ENCODE results near the gene RAB34.

DNA sequence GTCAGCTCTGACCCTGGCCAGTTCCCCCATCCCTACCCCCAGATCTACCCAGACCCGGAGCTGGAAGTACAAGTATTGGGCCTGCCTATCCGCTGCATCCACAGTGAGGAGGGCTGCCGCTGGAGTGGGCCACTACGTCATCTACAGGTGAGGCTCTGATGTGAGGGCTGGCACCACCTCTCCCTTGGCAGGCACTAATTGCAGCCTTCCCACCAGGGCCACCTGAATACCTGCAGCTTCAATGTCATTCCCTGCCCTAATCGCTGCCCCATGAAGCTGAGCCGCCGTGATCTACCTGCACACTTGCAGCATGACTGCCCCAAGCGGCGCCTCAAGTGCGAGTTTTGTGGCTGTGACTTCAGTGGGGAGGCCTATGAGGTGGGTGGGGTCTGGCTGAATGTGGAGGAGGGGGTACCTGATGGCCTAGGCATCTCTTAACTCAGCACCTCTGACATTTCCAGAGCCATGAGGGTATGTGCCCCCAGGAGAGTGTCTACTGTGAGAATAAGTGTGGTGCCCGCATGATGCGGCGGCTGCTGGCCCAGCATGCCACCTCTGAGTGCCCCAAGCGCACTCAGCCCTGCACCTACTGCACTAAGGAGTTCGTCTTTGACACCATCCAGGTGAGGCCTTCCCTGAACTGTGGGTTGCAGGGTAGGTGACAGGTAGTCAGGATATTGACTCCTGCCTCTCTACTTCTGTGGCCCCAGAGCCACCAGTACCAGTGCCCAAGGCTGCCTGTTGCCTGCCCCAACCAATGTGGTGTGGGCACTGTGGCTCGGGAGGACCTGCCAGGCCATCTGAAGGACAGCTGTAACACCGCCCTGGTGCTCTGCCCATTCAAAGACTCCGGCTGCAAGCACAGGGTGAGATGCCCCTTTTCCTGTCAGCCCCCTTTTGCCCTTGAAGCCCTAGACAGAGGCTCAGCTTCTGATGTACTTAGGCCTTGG, 30.4 kb upstream of the RAB34 start:
- TF ChIP-seq, protein P1, sequence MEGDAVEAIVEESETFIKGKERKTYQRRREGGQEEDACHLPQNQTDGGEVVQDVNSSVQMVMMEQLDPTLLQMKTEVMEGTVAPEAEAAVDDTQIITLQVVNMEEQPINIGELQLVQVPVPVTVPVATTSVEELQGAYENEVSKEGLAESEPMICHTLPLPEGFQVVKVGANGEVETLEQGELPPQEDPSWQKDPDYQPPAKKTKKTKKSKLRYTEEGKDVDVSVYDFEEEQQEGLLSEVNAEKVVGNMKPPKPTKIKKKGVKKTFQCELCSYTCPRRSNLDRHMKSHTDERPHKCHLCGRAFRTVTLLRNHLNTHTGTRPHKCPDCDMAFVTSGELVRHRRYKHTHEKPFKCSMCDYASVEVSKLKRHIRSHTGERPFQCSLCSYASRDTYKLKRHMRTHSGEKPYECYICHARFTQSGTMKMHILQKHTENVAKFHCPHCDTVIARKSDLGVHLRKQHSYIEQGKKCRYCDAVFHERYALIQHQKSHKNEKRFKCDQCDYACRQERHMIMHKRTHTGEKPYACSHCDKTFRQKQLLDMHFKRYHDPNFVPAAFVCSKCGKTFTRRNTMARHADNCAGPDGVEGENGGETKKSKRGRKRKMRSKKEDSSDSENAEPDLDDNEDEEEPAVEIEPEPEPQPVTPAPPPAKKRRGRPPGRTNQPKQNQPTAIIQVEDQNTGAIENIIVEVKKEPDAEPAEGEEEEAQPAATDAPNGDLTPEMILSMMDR (conservative IDR thresholded peaks at IDR 0.05), result no peak
- TF ChIP-seq ZFX (IDR thresholded peaks at IDR 0.05), result no peak
